GM03348 (cell line): Measurements from ENCODE around the gene GPATCH8.
"Not testable (repeated sequence)": the region's sequence is repeated elsewhere in the genome, so short reads cannot be mapped to it uniquely, and the experiment has no call there.

Experiments
- DNase-seq: peaks from one replicate; pipeline ENCODE4 v3.0.0; 2012; ENCODE audit warnings: low spot score

Gene GPATCH8

GRCh38 chr17:44396946-44397345 is 106.3 kb downstream of the GPATCH8 start:
- DNase-seq = no peak

GRCh38 chr17:44394833-44395232 is 108.4 kb downstream of the GPATCH8 start:
- no peak for DNase-seq

- DNase-seq = not testable (repeated sequence)
These were observed 109.1 kb downstream of the GPATCH8 start for GRCh38 chr17:44394112-44394511.

GRCh38 chr17:44390250-44390870 is 112.8 kb downstream of the GPATCH8 start:
- no peak for DNase-seq

- no peak for DNase-seq
These were observed 113.4 kb downstream of the GPATCH8 start for GRCh38 chr17:44389723-44390202.

GRCh38 chr17:44389281-44389680 is 113.9 kb downstream of the GPATCH8 start, which contains the start of gene ITGA2B:
Gene ITGA2B (minus strand): TSS chr17:44389649. CDS start chr17:44389473, 176 bp downstream.
- DNase-seq = no peak

GRCh38 chr17:44387804-44388203 is 115.4 kb downstream of the GPATCH8 start:
- DNase-seq = no peak

GRCh38 chr17:44386182-44386525 is 117.1 kb downstream of the GPATCH8 start:
- no peak for DNase-seq

GRCh38 chr17:44385287-44386181 is 117.7 kb downstream of the GPATCH8 start:
- DNase-seq = peak; percentile 92

GRCh38 chr17:44384823-44385286 is 118.4 kb downstream of the GPATCH8 start:
- peak; percentile 44 for DNase-seq

- no peak for DNase-seq
These were observed 118.9 kb downstream of the GPATCH8 start for GRCh38 chr17:44384281-44384822.

GRCh38 chr17:44383861-44384260 is 119.3 kb downstream of the GPATCH8 start:
- DNase-seq = no peak

GRCh38 chr17:44383363-44383762 is 119.8 kb downstream of the GPATCH8 start:
- DNase-seq = no peak

GRCh38 chr17:44382917-44383316 is 120.3 kb downstream of the GPATCH8 start:
- no peak for DNase-seq

GRCh38 chr17:44381810-44382305 is 121.3 kb downstream of the GPATCH8 start:
- no peak for DNase-seq

- DNase-seq = no peak
These were observed 122.4 kb downstream of the GPATCH8 start for GRCh38 chr17:44380767-44381166.

GRCh38 chr17:44379887-44380286 is 123.3 kb downstream of the GPATCH8 start:
- no peak for DNase-seq

- DNase-seq = no peak
These were observed 125.0 kb downstream of the GPATCH8 start for GRCh38 chr17:44378171-44378705.

GRCh38 chr17:44376779-44377178 is 126.4 kb downstream of the GPATCH8 start:
- no peak for DNase-seq

GRCh38 chr17:44376124-44376523 is 127.1 kb downstream of the GPATCH8 start:
- DNase-seq = peak; percentile 75

- no peak for DNase-seq
These were observed 127.8 kb downstream of the GPATCH8 start for GRCh38 chr17:44375196-44376017.
